B cell (primary cell): ENCODE data around the gene CCL17. TPM values are rescaled to one million over a fixed set of nuclear protein-coding genes. Genes with fewer than 3 reads are reported as not detected.

Experiments
- ATAC-seq: fragments of 200-7000 bp; cut with Tn5 transposase; one replicate; pipeline ENCODE4 v1.10.0; 2021; ENCODE audit warnings: low read depth, mild to moderate bottlenecking, moderate number of reproducible peaks, moderate library complexity
- CTCF ChIA-PET: fragments of 350-600 bp; sonication (Branson Sonifier 250); formaldehyde crosslinking; loops from one replicate; lab custom pipeline; 2021; ENCODE audit warnings: antibody characterized with exemption, inconsistent platforms; lab: Charles Lee
- POLR2A ChIA-PET: fragments of 350-600 bp; sonication (Branson Sonifier 250); formaldehyde crosslinking; loops from one replicate; lab custom pipeline; 2021; ENCODE audit warnings: antibody characterized with exemption; lab: Charles Lee
- DNase-seq: peaks from one replicate; pipeline ENCODE4 v3.0.0; 2013
- H2AFZ ChIP-seq: 2 replicates; pipeline ENCODE4 v1.6.1; 2012; ENCODE audit warnings: mild to moderate bottlenecking, low read depth, low read length; ENCODE audit not compliant: insufficient read depth, poor library complexity, severe bottlenecking
- H3K27ac ChIP-seq, 2 donors: 1 replicate in 1 of 2; 2 replicates in 1 of 2; pipeline ENCODE4 v1.5.1; 2012 to 2013; ENCODE audit warnings: low read length in 2 of 2, mild to moderate bottlenecking in 2 of 2, moderate library complexity in 1 of 2
- H3K27me3 ChIP-seq, 4 experiments: fragments of 200-600 bp in 1 of 4; sonication (generic) in 1 of 4; replicated peaks in 1 of 4; 1 replicate in 2 of 4; 2 replicates in 2 of 4; pipeline versions ENCODE4 v1.6.1 to v1.7.0; 2013 to 2016; ENCODE audit warnings: low read length in 3 of 4, mild to moderate bottlenecking in 2 of 4, mixed read lengths in 1 of 4, moderate library complexity in 1 of 4; ENCODE audit not compliant: insufficient read depth in 4 of 4, control insufficient read depth in 3 of 4; ENCODE audit errors: control extremely low read depth in 1 of 4
- H3K36me3 ChIP-seq, 2 experiments: replicated peaks in 1 of 2; 1 replicate in 1 of 2; 2 replicates in 1 of 2; pipeline versions ENCODE4 v1.6.1 to v1.7.1; 2013; ENCODE audit warnings: low read length in 1 of 2; ENCODE audit not compliant: insufficient read depth in 2 of 2, control insufficient read depth in 1 of 2; ENCODE audit errors: control extremely low read depth in 1 of 2, extremely low read depth in 1 of 2
- H3K4me1 ChIP-seq, 2 donors: fragments of 200-600 bp in 1 of 2; sonication (generic) in 1 of 2; 1 replicate in 1 of 2; 2 replicates in 1 of 2; pipeline versions ENCODE4 v1.5.1 to v1.6.1; 2013 to 2017; ENCODE audit warnings: low read length in 2 of 2; ENCODE audit not compliant: control insufficient read depth in 2 of 2, insufficient read depth in 2 of 2
- H3K4me2 ChIP-seq: replicated peaks from 2 replicates; pipeline ENCODE3; 2012; ENCODE audit warnings: mild to moderate bottlenecking, low read depth, low read length; ENCODE audit not compliant: poor library complexity, severe bottlenecking
- H3K4me3 ChIP-seq, 5 experiments: fragments of 200-600 bp in 1 of 5; sonication (generic) in 1 of 5; 1 replicate in 3 of 5; 2 replicates in 2 of 5; pipeline versions ENCODE4 v1.5.1 to v1.7.0; 2011 to 2016; ENCODE audit warnings: low read length in 4 of 5, mild to moderate bottlenecking in 4 of 5, low read depth in 2 of 5, control low read depth in 1 of 5, moderate library complexity in 1 of 5; ENCODE audit not compliant: insufficient read depth in 1 of 5; ENCODE audit errors: control extremely low read depth in 1 of 5, extremely low read depth in 1 of 5
- H3K79me2 ChIP-seq: fragments of 200-600 bp; sonication (generic); one replicate; pipeline ENCODE4 v1.6.0; 2016; ENCODE audit warnings: low read length; ENCODE audit not compliant: control insufficient read depth, insufficient read depth
- H3K9ac ChIP-seq: fragments of 200-600 bp; sonication (generic); 2 replicates; pipeline ENCODE4 v1.6.1; 2017; ENCODE audit warnings: mild to moderate bottlenecking, low read length, moderate library complexity
- H3K9me3 ChIP-seq, 3 donors: one replicate each; pipeline versions ENCODE4 v1.6.1 to v1.7.1; 2013; ENCODE audit warnings: low read length in 2 of 3; ENCODE audit not compliant: control insufficient read depth in 2 of 3, insufficient read depth in 1 of 3; ENCODE audit errors: control extremely low read depth in 1 of 3
- H4K20me1 ChIP-seq: 2 replicates; pipeline ENCODE4 v1.6.0; 2012; ENCODE audit warnings: mild to moderate bottlenecking, low read length; ENCODE audit not compliant: insufficient read depth, control insufficient read depth, poor library complexity, severe bottlenecking
- H3K27ac Mint-ChIP-seq: one replicate; pipeline ENCODE4 v1.8.0; 2021; ENCODE audit warnings: mixed read lengths
- H3K27me3 Mint-ChIP-seq: one replicate; pipeline ENCODE4 v1.8.0; 2021; ENCODE audit warnings: mixed read lengths
- H3K4me1 Mint-ChIP-seq: one replicate; pipeline ENCODE4 v1.8.0; 2021; ENCODE audit warnings: mixed read lengths
- H3K4me3 Mint-ChIP-seq: one replicate; pipeline ENCODE4 v1.8.0; 2021; ENCODE audit warnings: mixed read lengths
- H3K9me3 Mint-ChIP-seq: one replicate; pipeline ENCODE4 v1.8.0; 2022; ENCODE audit warnings: mixed read lengths; ENCODE audit not compliant: insufficient read depth
- EZH2 ChIP-seq: IDR thresholded peaks from 2 replicates; pipeline ENCODE4 v1.6.1; 2012; ENCODE audit warnings: borderline replicate concordance, low read depth, mild to moderate bottlenecking, moderate library complexity, low read length; ENCODE audit not compliant: insufficient read depth, poor library complexity, severe bottlenecking
- WGBS: methylation state at CpG from one replicate; pipeline ENCODE4 v1.1.5; 2013; ENCODE audit warnings: missing lambda C conversion rate; ENCODE audit not compliant: insufficient coverage; 5-methylcytosine and 5-hydroxymethylcytosine counted together
- intact Hi-C: fragments of 100-400 bp; cut with micrococcal nuclease; formaldehyde crosslinking; loops from one replicate; pipeline ENCODE4 v1.10.0; 2022
- polyA plus RNA-seq: library from polyadenylated mRNA; depleted of rRNA; stranded (reverse); fragments of >200 nt; gene quantifications from 2 replicates; pipeline ENCODE4 v1.2.3, GENCODE V29; 2012
- total RNA-seq, 2 donors: library from RNA; stranded (reverse); fragments of 120-200 nt in 1 of 2; gene quantifications; 1 replicate in 1 of 2; 2 replicates in 1 of 2; pipeline versions ENCODE4 v1.2.3 to v1.2.4, GENCODE V29; 2013 to 2022
- TF ChIP-seq, protein P1 (sequence below): fragments of 200-600 bp; IDR thresholded peaks from one replicate; pipeline ENCODE4 v1.8.0; 2022; ENCODE audit warnings: antibody characterized with exemption, mild to moderate bottlenecking

The CCL17 gene
- total and polyA plus RNA-seq, 2 donors (not counting 1 experiment from before 2014, with no cell fraction given): not detected

- H3K4me3 Mint-ChIP-seq: no peak overlapping the region
- Histone ChIP-seq H3K4me3 (no peak overlapping the region), H4K20me1 (no peaks in the 10 kb centered on the region), H3K9me3 (peaks cover 0 to 2% (median 0%) of the 10 kb centered on the region in 3 donors), H3K27ac (no peak overlapping the region), H3K4me2 (no peak overlapping the region), H3K79me2 (no peaks in the 10 kb centered on the region), H2AFZ (no peak overlapping the region), H3K9ac (no peak overlapping the region), H3K36me3 (no peaks in the 10 kb centered on the region), H3K27me3 (peaks cover 0 to 3% (median 0%) of the 10 kb centered on the region in 4 experiments), H3K4me1 (peaks cover 8 to 16% of the 10 kb centered on the region in 2 donors)
- CTCF ChIA-PET: interaction anchor here (1.3 kb wide), 1 partner anchor 55 kb away, joined by 4 read pairs; no protein-coding TSS in a partner anchor
- intact Hi-C loops: no loop called here
- TF ChIP-seq, protein P1, sequence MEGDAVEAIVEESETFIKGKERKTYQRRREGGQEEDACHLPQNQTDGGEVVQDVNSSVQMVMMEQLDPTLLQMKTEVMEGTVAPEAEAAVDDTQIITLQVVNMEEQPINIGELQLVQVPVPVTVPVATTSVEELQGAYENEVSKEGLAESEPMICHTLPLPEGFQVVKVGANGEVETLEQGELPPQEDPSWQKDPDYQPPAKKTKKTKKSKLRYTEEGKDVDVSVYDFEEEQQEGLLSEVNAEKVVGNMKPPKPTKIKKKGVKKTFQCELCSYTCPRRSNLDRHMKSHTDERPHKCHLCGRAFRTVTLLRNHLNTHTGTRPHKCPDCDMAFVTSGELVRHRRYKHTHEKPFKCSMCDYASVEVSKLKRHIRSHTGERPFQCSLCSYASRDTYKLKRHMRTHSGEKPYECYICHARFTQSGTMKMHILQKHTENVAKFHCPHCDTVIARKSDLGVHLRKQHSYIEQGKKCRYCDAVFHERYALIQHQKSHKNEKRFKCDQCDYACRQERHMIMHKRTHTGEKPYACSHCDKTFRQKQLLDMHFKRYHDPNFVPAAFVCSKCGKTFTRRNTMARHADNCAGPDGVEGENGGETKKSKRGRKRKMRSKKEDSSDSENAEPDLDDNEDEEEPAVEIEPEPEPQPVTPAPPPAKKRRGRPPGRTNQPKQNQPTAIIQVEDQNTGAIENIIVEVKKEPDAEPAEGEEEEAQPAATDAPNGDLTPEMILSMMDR: no peak
- no peak for TF ChIP-seq EZH2
- DNase-seq: no peak
- POLR2A ChIA-PET: interaction anchor here (0.7 kb wide), 1 partner anchor 33 kb away, joined by 5 read pairs; no protein-coding TSS in a partner anchor
- H3K27ac Mint-ChIP-seq: no peak overlapping the region
- ATAC-seq: no peak
- peaks cover 22% of the 10 kb centered on the region for H3K4me1 Mint-ChIP-seq
- no peaks in the 10 kb centered on the region for H3K27me3 Mint-ChIP-seq
- no peaks in the 10 kb centered on the region for H3K9me3 Mint-ChIP-seq
- WGBS: 94% methylated on average over 3 of the region's 4 CpGs
These were observed 43.2 kb upstream of the CCL17 start for GRCh38 chr16:57361404-57361803.

- H3K27ac ChIP-seq: no peak overlapping the region
- no peak for TF ChIP-seq EZH2
- TF ChIP-seq, protein P1: no peak
- intact Hi-C loops: no loop called here
- H4K20me1 ChIP-seq: no peaks in the 10 kb centered on the region
- H3K36me3 ChIP-seq: no peaks in the 10 kb centered on the region
- DNase-seq (no peak), ATAC-seq (no peak)
- H3K9me3 Mint-ChIP-seq: no peaks in the 10 kb centered on the region
- H3K27me3 Mint-ChIP-seq: peaks cover 5% of the 10 kb centered on the region
- no CpG with 5 or more reads among the region's 3 CpGs for WGBS
- H3K4me2 ChIP-seq: no peak overlapping the region
- H3K79me2 ChIP-seq: no peaks in the 10 kb centered on the region
- ChIA-PET POLR2A (interaction anchor here (0.7 to 0.8 kb wide), 3 partner anchors 10 to 60 kb away, joined by 3 to 6 read pairs (median 3); no protein-coding TSS in a partner anchor), CTCF (interaction anchor here (1.4 kb wide), 1 partner anchor 53 kb away, joined by 6 read pairs; no protein-coding TSS in a partner anchor)
- H3K4me3 ChIP-seq: no peak overlapping the region
- peaks cover 0 to 7% (median 0%) of the 10 kb centered on the region in 4 experiments for H3K27me3 ChIP-seq
- H3K4me1 Mint-ChIP-seq: peaks cover 3% of the 10 kb centered on the region
- H3K27ac Mint-ChIP-seq: no peak overlapping the region
- H3K4me3 Mint-ChIP-seq: no peak overlapping the region
- H3K9ac ChIP-seq: no peak overlapping the region
- no peak overlapping the region for H2AFZ ChIP-seq
- H3K4me1 ChIP-seq: no peaks in the 10 kb centered on the region
- peaks cover 0 to 5% (median 0%) of the 10 kb centered on the region in 3 donors for H3K9me3 ChIP-seq
These were observed 40.4 kb upstream of the CCL17 start for GRCh38 chr16:57364143-57364542.
